Measurements from ENCODE around the gene APOH.
A peak's percentile ranks its signal among the peaks of the same experiment; 100 is the strongest.

Gene APOH

GRCh38 chr17:66203274-66204015 is 25.8 kb downstream of the APOH start:
- in situ Hi-C loops (cut with HindIII; ENCODE audit: low pct_unique_long_range_greater_than_20kb, low sequenced_read_pairs) = no loop called here
- TF ChIP-seq JUND (IDR thresholded peaks at IDR 0.05; ENCODE audit: low read depth) = no peak
- DNase-seq (ENCODE audit: low read depth in 1 of 2, low spot score in 1 of 2) = no peak

GRCh38 chr17:66200685-66201092 is 28.5 kb downstream of the APOH start:
- DNase-seq (ENCODE audit: low read depth in 1 of 2, low spot score in 1 of 2) = peak; percentile 57 to 88
- TF ChIP-seq JUND (IDR thresholded peaks at IDR 0.05; ENCODE audit: low read depth) = no peak
- in situ Hi-C loops (cut with HindIII; ENCODE audit: low pct_unique_long_range_greater_than_20kb, low sequenced_read_pairs) = no loop called here

GRCh38 chr17:66198242-66198641 is 31.0 kb downstream of the APOH start:
- no peak for DNase-seq (ENCODE audit: low read depth in 1 of 2, low spot score in 1 of 2)
- no peak for TF ChIP-seq JUND (IDR thresholded peaks at IDR 0.05; ENCODE audit: low read depth)
- in situ Hi-C loops (cut with HindIII; ENCODE audit: low pct_unique_long_range_greater_than_20kb, low sequenced_read_pairs) = no loop called here

GRCh38 chr17:66192378-66192687 is 36.9 kb downstream of the APOH start:
- in situ Hi-C loops (cut with HindIII; ENCODE audit: low pct_unique_long_range_greater_than_20kb, low sequenced_read_pairs) = no loop called here
- no peak for DNase-seq (ENCODE audit: low read depth in 1 of 2, low spot score in 1 of 2)
- no peak for TF ChIP-seq JUND (IDR thresholded peaks at IDR 0.05; ENCODE audit: low read depth)

- DNase-seq (ENCODE audit: low read depth in 1 of 2, low spot score in 1 of 2) = peak; percentile 65 to 84
- no peak for TF ChIP-seq JUND (IDR thresholded peaks at IDR 0.05; ENCODE audit: low read depth)
- in situ Hi-C loops (cut with HindIII; ENCODE audit: low pct_unique_long_range_greater_than_20kb, low sequenced_read_pairs) = no loop called here
These were observed 37.4 kb downstream of the APOH start, which contains the start of gene CEP112 for GRCh38 chr17:66191593-66192377. Gene CEP112, minus strand, starts transcription at chr17:66192133.

- in situ Hi-C loops (cut with HindIII; ENCODE audit: low pct_unique_long_range_greater_than_20kb, low sequenced_read_pairs) = no loop called here
- DNase-seq (ENCODE audit: low read depth in 1 of 2, low spot score in 1 of 2) = peak in 1 of 2 experiments; percentile 23
- no peak for TF ChIP-seq JUND (IDR thresholded peaks at IDR 0.05; ENCODE audit: low read depth)
These were observed 38.2 kb downstream of the APOH start for GRCh38 chr17:66190738-66191592.

- no peak for DNase-seq (ENCODE audit: low read depth in 1 of 2, low spot score in 1 of 2)
- no peak for TF ChIP-seq JUND (IDR thresholded peaks at IDR 0.05; ENCODE audit: low read depth)
- in situ Hi-C loops (cut with HindIII; ENCODE audit: low pct_unique_long_range_greater_than_20kb, low sequenced_read_pairs) = no loop called here
These were observed 41.5 kb downstream of the APOH start for GRCh38 chr17:66187718-66188117.

GRCh38 chr17:66185862-66186261 is 43.4 kb downstream of the APOH start:
- no peak for TF ChIP-seq JUND (IDR thresholded peaks at IDR 0.05; ENCODE audit: low read depth)
- DNase-seq (ENCODE audit: low read depth in 1 of 2, low spot score in 1 of 2) = no peak
- in situ Hi-C loops (cut with HindIII; ENCODE audit: low pct_unique_long_range_greater_than_20kb, low sequenced_read_pairs) = no loop called here

- no peak for DNase-seq (ENCODE audit: low read depth in 1 of 2, low spot score in 1 of 2)
- in situ Hi-C loops (cut with HindIII; ENCODE audit: low pct_unique_long_range_greater_than_20kb, low sequenced_read_pairs) = no loop called here
- no peak for TF ChIP-seq JUND (IDR thresholded peaks at IDR 0.05; ENCODE audit: low read depth)
These were observed 44.8 kb downstream of the APOH start for GRCh38 chr17:66184392-66184791.

GRCh38 chr17:66183529-66183928 is 45.7 kb downstream of the APOH start:
- in situ Hi-C loops (cut with HindIII; ENCODE audit: low pct_unique_long_range_greater_than_20kb, low sequenced_read_pairs) = no loop called here
- DNase-seq (ENCODE audit: low read depth in 1 of 2, low spot score in 1 of 2) = no peak
- TF ChIP-seq JUND (IDR thresholded peaks at IDR 0.05; ENCODE audit: low read depth) = no peak

- in situ Hi-C loops (cut with HindIII; ENCODE audit: low pct_unique_long_range_greater_than_20kb, low sequenced_read_pairs) = no loop called here
- no peak for DNase-seq (ENCODE audit: low read depth in 1 of 2, low spot score in 1 of 2)
- no peak for TF ChIP-seq JUND (IDR thresholded peaks at IDR 0.05; ENCODE audit: low read depth)
These were observed 50.6 kb downstream of the APOH start for GRCh38 chr17:66178642-66179041.

- in situ Hi-C loops (cut with HindIII; ENCODE audit: low pct_unique_long_range_greater_than_20kb, low sequenced_read_pairs) = no loop called here
- peak in 1 of 2 experiments; percentile 15 for DNase-seq (ENCODE audit: low read depth in 1 of 2, low spot score in 1 of 2)
- TF ChIP-seq JUND (IDR thresholded peaks at IDR 0.05; ENCODE audit: low read depth) = no peak
These were observed 52.2 kb downstream of the APOH start for GRCh38 chr17:66177048-66177447.

Measured in T47D (cell line).